NOMO-1 treated with dmso at 0.1 percent for 144 hours (cell line): ENCODE results near the gene ASTN2.

ENCODE experiments used
- DNase-seq: peaks from one replicate; lab custom pipeline; 2025; ENCODE audit not compliant: unreplicated experiment; lab: John Stamatoyannopoulos, UW

Gene ASTN2

GRCh38 chr9:116499986-116500871 lies 914.6 kb downstream of the ASTN2 start:
- DNase-seq = no peak

GRCh38 chr9:116499434-116499833 lies 915.4 kb downstream of the ASTN2 start:
- DNase-seq = no peak

- no peak for DNase-seq
Measured at GRCh38 chr9:116497095-116497890, 917.6 kb downstream of the ASTN2 start.

GRCh38 chr9:116496167-116496566 lies 918.7 kb downstream of the ASTN2 start:
- DNase-seq = no peak

GRCh38 chr9:116495725-116496124 lies 919.1 kb downstream of the ASTN2 start:
- DNase-seq = no peak

GRCh38 chr9:116494815-116495634 lies 919.8 kb downstream of the ASTN2 start:
- no peak for DNase-seq

GRCh38 chr9:116493183-116493860 lies 921.5 kb downstream of the ASTN2 start:
- no peak for DNase-seq

- no peak for DNase-seq
Measured at GRCh38 chr9:116491659-116492058, 923.2 kb downstream of the ASTN2 start.

- DNase-seq = no peak
Measured at GRCh38 chr9:116491219-116491618, 923.6 kb downstream of the ASTN2 start.

GRCh38 chr9:116490321-116490720 lies 924.5 kb downstream of the ASTN2 start:
- DNase-seq = no peak

GRCh38 chr9:116488373-116488772 lies 926.5 kb downstream of the ASTN2 start:
- no peak for DNase-seq

GRCh38 chr9:116484492-116485061 lies 930.3 kb downstream of the ASTN2 start:
- DNase-seq = no peak

- no peak for DNase-seq
Measured at GRCh38 chr9:116483622-116484491, 931.0 kb downstream of the ASTN2 start.

GRCh38 chr9:116482740-116483139 lies 932.1 kb downstream of the ASTN2 start:
- DNase-seq = no peak

- DNase-seq = no peak
Measured at GRCh38 chr9:116480700-116481099, 934.2 kb downstream of the ASTN2 start.

GRCh38 chr9:116479967-116480366 lies 934.9 kb downstream of the ASTN2 start:
- no peak for DNase-seq

GRCh38 chr9:116479056-116479544 lies 935.8 kb downstream of the ASTN2 start:
- DNase-seq = no peak

- DNase-seq = no peak
Measured at GRCh38 chr9:116477584-116478141, 937.2 kb downstream of the ASTN2 start.

- DNase-seq = no peak
Measured at GRCh38 chr9:116476935-116477381, 937.9 kb downstream of the ASTN2 start.
